ENCODE data around the gene VTA1. TPM values are rescaled to one million over a fixed set of nuclear protein-coding genes. Genes with fewer than 3 reads are reported as not detected.

VTA1 gene
- total and polyA plus RNA-seq, 4 donors, result 17.3 to 33.2 (median 28.3) TPM

DNA sequence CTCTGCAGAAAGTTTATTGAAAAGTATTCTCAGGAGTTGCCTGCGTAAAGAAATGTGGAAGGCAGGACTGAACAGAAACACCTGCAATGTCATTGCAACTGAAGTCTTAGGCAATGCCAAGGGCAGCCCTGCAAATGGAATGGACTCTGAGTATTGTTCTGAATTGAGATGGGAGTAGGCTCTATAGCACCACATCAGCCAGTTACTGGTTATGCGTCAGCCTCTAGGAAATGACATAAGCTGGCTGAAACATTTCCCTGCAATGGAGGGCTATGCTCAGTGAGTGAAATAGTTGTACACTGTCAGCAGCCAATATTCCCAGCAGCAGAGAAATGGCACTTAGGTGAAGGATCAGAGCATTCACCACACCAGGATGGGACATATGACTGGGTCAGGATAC, 28.1 kb upstream of the VTA1 start:
- Histone ChIP-seq H3K27me3 (ENCODE audit: control insufficient read depth in 4 of 4, insufficient read depth in 4 of 4, low read length in 3 of 4) (no peaks in the 10 kb centered on the region), H3K36me3 (ENCODE audit: control insufficient read depth in 4 of 4, insufficient read depth in 3 of 4, low read depth in 1 of 4, low read length in 3 of 4) (no peaks in the 10 kb centered on the region), H3K4me1 (ENCODE audit: control insufficient read depth in 4 of 4, insufficient read depth in 4 of 4, low read length in 3 of 4) (no peaks in the 10 kb centered on the region), H3K27ac (ENCODE audit: low read depth in 1 of 2, low read length in 2 of 2) (no peak overlapping the region), H3K9me3 (ENCODE audit: control insufficient read depth in 4 of 4, low read length in 3 of 4) (no peaks in the 10 kb centered on the region), H3K9ac (ENCODE audit: low read depth in 1 of 2, low read length in 2 of 2) (no peak overlapping the region), H3K4me3 (ENCODE audit: low read depth in 1 of 3, low read length in 3 of 3) (no peak overlapping the region)
- DNase-seq (ENCODE audit: low spot score), result no peak
- TF ChIP-seq, protein P1, sequence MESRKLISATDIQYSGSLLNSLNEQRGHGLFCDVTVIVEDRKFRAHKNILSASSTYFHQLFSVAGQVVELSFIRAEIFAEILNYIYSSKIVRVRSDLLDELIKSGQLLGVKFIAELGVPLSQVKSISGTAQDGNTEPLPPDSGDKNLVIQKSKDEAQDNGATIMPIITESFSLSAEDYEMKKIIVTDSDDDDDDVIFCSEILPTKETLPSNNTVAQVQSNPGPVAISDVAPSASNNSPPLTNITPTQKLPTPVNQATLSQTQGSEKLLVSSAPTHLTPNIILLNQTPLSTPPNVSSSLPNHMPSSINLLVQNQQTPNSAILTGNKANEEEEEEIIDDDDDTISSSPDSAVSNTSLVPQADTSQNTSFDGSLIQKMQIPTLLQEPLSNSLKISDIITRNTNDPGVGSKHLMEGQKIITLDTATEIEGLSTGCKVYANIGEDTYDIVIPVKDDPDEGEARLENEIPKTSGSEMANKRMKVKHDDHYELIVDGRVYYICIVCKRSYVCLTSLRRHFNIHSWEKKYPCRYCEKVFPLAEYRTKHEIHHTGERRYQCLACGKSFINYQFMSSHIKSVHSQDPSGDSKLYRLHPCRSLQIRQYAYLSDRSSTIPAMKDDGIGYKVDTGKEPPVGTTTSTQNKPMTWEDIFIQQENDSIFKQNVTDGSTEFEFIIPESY (IDR thresholded peaks at IDR 0.05), result no peak
- TF ChIP-seq RAD21 (IDR thresholded peaks at IDR 0.05), result no peak
- TF ChIP-seq NR2F2 (IDR thresholded peaks at IDR 0.05), result no peak
- TF ChIP-seq FOXA2 (IDR thresholded peaks at IDR 0.05), result no peak
- TF ChIP-seq YY1 (IDR thresholded peaks at IDR 0.05), result no peak
- TF ChIP-seq SP1 (IDR thresholded peaks at IDR 0.05), result no peak
- no peak for TF ChIP-seq HNF4G (IDR thresholded peaks at IDR 0.05)
- TF ChIP-seq FOXA1 (IDR thresholded peaks at IDR 0.05), result no peak
- TF ChIP-seq, protein P2, sequence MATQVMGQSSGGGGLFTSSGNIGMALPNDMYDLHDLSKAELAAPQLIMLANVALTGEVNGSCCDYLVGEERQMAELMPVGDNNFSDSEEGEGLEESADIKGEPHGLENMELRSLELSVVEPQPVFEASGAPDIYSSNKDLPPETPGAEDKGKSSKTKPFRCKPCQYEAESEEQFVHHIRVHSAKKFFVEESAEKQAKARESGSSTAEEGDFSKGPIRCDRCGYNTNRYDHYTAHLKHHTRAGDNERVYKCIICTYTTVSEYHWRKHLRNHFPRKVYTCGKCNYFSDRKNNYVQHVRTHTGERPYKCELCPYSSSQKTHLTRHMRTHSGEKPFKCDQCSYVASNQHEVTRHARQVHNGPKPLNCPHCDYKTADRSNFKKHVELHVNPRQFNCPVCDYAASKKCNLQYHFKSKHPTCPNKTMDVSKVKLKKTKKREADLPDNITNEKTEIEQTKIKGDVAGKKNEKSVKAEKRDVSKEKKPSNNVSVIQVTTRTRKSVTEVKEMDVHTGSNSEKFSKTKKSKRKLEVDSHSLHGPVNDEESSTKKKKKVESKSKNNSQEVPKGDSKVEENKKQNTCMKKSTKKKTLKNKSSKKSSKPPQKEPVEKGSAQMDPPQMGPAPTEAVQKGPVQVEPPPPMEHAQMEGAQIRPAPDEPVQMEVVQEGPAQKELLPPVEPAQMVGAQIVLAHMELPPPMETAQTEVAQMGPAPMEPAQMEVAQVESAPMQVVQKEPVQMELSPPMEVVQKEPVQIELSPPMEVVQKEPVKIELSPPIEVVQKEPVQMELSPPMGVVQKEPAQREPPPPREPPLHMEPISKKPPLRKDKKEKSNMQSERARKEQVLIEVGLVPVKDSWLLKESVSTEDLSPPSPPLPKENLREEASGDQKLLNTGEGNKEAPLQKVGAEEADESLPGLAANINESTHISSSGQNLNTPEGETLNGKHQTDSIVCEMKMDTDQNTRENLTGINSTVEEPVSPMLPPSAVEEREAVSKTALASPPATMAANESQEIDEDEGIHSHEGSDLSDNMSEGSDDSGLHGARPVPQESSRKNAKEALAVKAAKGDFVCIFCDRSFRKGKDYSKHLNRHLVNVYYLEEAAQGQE (IDR thresholded peaks at IDR 0.05), result no peak
- no peak for TF ChIP-seq TAF1 (conservative IDR thresholded peaks at IDR 0.05)
- TF ChIP-seq, protein P3, sequence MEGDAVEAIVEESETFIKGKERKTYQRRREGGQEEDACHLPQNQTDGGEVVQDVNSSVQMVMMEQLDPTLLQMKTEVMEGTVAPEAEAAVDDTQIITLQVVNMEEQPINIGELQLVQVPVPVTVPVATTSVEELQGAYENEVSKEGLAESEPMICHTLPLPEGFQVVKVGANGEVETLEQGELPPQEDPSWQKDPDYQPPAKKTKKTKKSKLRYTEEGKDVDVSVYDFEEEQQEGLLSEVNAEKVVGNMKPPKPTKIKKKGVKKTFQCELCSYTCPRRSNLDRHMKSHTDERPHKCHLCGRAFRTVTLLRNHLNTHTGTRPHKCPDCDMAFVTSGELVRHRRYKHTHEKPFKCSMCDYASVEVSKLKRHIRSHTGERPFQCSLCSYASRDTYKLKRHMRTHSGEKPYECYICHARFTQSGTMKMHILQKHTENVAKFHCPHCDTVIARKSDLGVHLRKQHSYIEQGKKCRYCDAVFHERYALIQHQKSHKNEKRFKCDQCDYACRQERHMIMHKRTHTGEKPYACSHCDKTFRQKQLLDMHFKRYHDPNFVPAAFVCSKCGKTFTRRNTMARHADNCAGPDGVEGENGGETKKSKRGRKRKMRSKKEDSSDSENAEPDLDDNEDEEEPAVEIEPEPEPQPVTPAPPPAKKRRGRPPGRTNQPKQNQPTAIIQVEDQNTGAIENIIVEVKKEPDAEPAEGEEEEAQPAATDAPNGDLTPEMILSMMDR (IDR thresholded peaks at IDR 0.05; ENCODE audit: low read depth, low read length, missing input control), result no peak
- TF ChIP-seq RXRA (IDR thresholded peaks at IDR 0.05), result no peak
- TF ChIP-seq GABPA (IDR thresholded peaks at IDR 0.05 in 1 of 2, conservative IDR thresholded peaks at IDR 0.05 in 1 of 2), result no peak
- no peak for TF ChIP-seq JUND (IDR thresholded peaks at IDR 0.05)
- no peak for TF ChIP-seq EGR1 (IDR thresholded peaks at IDR 0.05; ENCODE audit: low read depth in 2 of 2)
- TF ChIP-seq, protein P4, sequence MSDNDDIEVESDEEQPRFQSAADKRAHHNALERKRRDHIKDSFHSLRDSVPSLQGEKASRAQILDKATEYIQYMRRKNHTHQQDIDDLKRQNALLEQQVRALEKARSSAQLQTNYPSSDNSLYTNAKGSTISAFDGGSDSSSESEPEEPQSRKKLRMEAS (IDR thresholded peaks at IDR 0.05), result no peak
- TF ChIP-seq, protein P5, sequence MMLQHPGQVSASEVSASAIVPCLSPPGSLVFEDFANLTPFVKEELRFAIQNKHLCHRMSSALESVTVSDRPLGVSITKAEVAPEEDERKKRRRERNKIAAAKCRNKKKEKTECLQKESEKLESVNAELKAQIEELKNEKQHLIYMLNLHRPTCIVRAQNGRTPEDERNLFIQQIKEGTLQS (IDR thresholded peaks at IDR 0.05), result no peak
- no peak for TF ChIP-seq HNF4A (conservative IDR thresholded peaks at IDR 0.05)
- WGBS, result 90% methylated on average over 2 of the region's 2 CpGs
